Fibroblast of the conjunctiva (primary cell): Measurements from ENCODE around the gene SDCCAG8.
A peak's percentile ranks its signal among the peaks of the same experiment; 100 is the strongest.

Experiments
- DNase-seq: peaks from one replicate; pipeline ENCODE4 v3.0.0-alpha.2; 2010; ENCODE audit warnings: low read depth

The SDCCAG8 gene

GRCh38 chr1:243254233-243254926 is 1.5 kb upstream of the SDCCAG8 start:
- DNase-seq = peak; percentile 44

DNA sequence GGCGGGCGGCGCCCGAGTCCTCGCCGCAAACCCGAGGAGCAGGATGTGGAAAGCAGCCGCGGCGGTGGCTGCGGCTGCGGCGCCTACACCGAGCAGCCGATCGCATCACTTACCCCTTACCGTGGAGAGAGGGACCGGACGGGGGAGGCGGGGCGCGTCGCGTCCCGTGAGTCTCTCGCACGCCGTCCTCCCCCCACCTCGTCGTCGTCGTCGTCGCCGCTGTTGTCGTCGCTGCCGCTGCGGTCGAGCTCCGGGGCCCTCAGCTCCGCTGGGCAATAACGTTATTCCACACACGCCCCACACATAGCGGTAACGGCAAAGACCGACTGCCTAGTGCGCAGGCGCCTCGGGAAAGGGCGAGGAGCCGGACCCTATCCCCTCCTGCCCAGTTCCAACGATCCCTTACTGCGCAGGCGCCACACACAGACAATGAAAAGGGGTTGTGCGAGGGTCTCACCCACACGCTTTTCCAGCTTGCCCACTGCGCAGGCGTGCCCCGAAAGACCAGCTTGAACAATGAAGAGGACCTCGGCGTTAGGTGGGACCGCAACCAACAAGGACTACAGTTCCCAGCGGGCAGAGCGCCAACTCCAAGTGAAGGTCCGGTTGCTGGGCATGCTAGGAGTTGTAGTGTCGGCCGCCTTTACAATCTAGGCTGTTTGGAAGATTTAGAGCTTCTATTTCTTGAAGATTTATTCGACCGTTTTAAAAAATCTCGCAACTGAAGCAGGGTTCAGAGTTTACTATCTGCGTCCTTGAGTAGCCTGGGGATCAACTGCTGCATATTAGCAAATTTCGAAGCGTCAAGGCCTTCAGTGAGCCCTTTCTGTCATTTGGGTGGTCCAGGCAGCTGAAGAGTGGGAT is 682 bp upstream of the SDCCAG8 start, which contains the start of gene CEP170:
Gene CEP170, minus strand, starts transcription at position 355 of the 864 bp plus-strand sequence. CDS start 30,001 bp downstream, outside the sequence.
- DNase-seq = peak; percentile 97

DNA sequence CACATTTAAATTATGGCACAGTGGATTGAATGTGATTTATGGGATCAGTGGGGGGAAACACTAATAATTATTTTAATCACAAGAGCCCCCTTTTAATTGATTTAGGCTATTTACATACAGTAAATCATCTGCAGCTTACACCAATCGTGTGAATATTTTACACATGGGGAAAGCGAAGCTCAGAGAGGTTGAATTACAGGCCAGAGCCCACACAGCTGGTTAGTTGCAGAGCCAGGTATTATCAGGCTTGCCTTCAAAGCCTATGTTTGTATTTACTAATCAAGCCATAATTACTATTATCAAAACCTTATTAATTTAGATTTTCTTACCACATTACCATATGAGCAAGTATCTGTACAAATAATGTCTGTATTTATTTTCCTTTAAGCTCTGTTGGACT is 749 bp downstream of the SDCCAG8 start:
- DNase-seq = no peak

DNA sequence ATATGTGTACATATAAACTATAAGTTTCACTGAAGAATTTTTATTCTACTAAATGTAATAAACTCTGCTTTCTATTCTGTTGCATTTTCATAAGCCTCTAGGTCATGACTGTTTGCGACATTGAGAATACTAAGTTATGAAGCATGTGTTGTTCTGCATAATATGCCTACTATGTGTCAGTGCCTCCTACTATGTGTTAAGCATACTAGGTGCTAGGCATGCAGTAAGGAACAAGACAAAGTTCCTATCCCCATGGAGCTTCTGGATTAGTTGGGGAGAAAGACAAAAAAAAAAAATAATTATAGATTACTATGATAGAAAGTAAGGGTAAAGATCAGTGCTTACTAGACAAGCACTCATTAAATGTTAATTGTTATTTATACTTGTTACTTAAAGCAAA is 1.3 kb downstream of the SDCCAG8 start:
- no peak for DNase-seq

DNA sequence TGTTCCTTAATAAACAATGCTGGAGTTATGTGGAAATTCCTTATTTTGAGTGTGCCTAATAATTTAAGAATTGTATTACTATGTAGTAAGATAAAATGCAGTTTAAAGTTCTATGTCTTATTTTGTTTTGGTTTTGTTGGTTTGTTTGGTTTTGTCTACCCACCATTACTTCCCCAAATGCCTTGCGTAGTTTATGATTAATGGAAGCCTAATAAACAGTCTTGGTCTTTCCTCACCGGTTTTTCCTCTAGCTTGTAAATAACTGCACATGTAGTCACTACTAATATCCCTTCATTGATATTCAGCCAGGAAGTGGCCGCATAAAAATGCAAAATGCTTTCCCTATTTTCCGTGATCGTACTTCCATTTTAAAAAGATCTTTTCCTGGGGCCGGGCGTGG is 2.9 kb downstream of the SDCCAG8 start:
- no peak for DNase-seq

DNA sequence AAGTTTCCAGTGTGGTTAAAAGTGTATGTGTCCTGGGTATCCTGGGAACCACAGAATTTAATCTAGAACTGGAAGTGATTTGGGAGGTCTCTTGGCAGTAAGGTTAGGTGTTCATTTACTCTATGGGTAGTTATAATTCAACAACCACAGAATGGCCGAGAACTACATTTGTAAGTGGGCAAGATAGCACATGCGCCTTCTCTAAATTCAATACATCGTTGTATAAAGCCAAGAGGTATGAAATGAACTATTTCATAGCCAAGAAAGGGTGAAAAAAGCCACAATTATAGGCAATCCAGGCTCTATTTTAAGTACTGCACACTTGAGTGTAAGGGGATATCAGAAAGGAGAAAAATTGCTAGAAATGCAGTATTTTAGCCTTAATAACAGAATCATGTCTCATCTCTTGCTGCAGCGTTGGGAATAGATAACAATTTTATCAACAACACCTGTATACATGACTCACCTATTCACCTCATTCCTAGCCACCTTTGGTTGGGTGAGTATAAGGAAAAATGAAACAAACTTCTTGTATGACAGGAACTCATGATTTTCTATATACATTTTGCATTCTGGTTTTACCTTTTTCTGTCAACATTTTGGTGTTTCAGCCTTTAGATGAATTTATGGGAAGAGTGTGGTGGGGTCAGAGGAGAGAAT is 4.5 kb downstream of the SDCCAG8 start:
- DNase-seq = no peak

DNA sequence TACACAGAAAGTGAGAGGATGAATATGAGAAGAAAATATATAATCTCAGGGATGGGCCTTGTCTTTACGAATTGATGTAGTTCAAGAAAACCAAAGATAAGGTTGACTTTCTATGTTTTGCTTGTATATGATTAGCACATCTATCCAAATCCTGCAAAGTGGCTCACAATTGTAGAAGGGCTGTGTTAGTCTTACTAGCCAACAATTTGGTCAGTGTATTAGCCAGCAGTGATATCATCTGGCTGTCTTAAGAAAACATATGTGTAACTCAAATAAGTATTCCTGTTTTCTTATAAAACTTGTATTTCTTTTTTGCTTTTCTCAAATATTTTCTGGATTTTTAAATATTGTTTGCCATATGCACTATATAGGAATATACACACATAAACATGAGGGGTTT is 5.5 kb downstream of the SDCCAG8 start:
- no peak for DNase-seq

DNA sequence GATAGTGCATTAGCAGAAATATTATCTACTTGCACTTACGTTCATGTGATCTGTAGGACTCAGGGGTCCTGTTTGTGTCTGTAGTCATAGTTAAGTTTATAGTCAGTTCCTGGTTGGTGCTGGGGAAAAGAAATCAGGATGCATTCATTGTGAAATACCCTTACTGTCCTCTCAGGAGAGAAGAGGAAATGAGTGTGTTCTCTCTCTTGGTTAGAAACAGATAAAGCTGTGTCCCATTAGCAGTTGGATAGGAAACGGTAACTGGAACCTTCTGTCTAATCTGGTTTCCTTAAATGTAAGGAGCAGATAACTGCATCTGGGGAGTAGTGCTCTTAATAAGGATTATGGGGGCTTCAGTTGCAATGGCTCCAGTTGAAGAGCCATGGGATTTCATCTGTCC is 8.9 kb downstream of the SDCCAG8 start:
- DNase-seq = peak; percentile 69

GRCh38 chr1:243266231-243266630 is 10.4 kb downstream of the SDCCAG8 start:
- DNase-seq = no peak

DNA sequence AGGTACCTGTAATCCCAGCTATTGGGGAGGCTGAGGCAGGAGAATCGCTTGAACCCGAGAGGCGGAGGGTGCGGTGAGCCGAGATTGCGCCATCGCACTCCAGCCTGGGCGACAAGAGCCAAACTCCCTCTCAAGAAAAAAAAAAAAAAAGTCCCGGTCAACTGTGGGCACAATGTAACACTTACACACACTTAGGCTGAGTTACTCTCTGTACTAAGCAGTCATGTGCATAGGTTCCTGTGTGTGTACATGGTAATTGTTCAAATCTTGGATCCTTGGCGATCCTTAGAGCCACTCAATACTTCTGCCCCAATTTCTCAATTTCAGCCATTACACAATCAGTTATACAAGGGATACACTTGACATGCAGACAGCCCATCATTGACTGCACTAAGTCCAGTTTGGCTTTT is 11.6 kb downstream of the SDCCAG8 start:
- no peak for DNase-seq

DNA sequence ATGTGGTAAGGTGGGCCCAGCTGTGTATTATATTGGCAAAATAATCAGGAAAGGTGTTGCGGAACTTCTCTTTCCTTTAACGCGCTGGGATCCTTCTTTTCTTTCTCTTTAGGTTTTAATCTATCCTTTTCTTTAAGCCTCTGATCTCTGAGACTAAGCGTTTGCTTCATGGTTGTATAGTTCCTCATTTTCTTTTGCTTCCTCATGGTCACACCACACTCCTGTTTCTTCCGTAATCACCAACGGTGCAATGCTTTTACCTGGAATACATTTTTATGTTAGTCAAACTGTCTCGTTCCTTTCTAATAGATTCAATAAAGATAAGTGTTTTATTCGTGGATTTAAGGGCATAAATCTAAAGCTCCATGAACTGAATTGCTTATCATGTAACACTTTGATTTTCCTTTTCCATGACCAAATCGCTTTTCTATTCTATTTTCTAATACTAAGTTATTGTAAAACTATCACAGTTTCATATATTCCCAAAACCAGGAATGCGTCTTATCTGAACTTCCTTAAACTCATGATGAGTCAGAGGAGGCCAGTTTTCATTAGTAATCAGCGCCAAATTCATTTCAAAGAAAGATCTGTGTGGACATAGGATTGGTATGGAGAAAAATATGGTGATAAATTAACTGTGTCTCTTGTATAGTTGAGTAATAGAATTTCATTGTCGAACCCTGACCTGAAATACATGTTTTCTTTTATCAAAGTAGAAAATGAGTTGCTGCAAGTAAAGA is 12.2 kb downstream of the SDCCAG8 start:
- DNase-seq = no peak

DNA sequence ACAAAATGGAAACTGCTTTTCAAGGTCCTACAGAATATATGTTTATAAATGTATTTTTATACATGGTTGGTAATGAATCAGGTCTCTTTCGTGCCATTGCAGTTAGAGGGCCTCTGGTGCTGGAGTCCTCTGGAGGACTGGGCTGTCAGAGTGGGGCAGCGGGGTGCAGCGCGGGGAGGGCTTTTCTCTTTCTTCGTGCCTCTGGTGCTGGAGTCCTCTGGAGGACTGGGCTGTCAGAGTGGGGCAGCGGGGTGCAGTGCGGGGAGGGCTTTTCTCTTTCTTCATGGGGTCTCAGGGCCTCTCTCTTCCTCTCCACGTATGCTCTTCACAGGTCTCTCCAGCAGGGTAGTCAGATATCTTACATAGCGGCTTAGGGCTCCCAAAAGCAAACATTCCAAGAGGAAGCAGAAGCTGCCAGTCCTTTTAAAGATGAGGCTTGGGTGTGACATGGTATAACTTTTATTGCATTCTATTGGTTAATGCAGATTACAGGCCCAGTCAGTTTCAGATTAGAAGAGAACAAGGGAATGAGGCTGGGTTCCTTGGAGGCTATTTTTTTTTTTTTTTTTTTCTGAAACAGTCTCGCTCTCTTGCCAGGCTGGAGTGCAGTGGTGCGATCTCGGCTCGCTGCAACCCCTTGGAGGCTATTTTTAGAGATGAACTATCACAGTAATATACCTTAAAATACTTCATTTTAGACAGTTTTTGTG is 13.1 kb downstream of the SDCCAG8 start:
- no peak for DNase-seq

DNA sequence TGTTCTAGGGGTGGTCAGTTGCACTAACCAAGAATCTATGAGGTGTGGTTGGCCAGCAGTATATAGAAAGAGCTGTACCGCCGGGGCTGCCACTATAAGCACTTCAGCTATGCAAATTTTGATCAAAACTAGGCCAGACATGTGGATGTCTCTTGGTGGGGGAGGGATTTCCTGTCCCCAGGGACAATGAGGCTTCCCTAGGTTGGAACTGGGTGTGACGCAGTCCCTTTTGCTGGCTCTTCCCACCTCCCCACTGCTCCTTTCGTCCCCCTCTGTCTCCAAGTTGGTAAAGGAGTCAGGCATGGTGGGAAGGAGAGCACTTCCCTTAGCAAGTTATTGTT is 13.6 kb downstream of the SDCCAG8 start:
- DNase-seq = no peak

- no peak for DNase-seq
These were observed 14.4 kb downstream of the SDCCAG8 start for GRCh38 chr1:243270097-243270864.

DNA sequence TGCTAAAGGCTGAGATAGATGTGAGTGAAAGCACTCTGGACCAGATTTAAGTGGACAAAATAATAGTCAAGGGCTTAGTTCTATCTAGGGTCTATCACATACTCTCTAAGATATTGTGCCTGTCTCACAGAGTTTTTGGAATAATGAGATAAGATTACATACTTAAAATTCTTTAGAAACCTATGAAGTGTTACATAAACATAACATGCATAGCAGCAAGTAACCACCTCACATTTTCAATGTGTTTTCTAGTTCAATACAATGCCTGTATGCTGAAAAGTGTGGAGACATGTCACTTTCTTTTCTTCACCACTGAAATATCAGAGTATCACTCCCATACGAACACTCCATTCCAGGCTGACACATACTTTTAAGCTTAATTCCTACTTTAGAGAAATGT is 16.2 kb downstream of the SDCCAG8 start:
- no peak for DNase-seq

GRCh38 chr1:243272401-243272800 is 16.6 kb downstream of the SDCCAG8 start:
- DNase-seq = no peak

GRCh38 chr1:243273506-243273905 is 17.7 kb downstream of the SDCCAG8 start:
- DNase-seq = no peak

DNA sequence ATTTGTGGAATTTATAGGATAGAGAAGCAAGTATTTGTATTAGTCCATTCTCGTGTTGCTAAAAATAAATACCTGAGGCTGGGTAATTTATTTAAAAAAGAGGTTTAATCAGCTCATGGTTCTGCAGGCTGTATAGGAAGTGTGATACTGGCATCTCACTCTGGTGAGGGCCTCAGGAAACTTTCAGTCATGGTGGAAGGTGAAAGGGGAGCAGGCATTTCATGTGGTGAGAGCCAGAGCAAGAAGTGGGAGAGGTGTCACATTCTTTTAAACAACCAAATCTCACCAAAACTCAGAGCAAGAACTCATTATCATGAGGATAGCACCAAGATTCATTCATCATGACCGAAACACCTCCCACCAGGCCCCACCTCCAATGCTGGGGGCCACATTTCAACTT is 18.1 kb downstream of the SDCCAG8 start:
- no peak for DNase-seq

DNA sequence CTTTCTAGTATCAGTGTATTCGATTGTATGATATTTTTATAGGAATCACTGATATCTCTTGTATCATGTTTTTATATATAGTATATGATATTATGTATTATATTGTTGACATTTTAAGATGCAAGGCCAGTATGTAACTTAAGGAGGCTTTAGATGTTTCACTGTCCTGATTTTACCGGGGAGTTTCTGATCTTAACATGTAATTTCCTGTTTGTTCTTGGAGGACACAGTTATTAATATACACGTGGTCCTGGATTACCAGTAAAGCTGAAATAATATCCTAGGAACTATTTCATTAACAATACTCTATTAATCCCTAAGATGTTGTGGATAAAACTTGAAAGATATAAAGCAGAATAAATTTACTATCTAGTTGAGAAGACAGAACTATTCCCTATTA is 19.5 kb downstream of the SDCCAG8 start:
- DNase-seq = no peak

- no peak for DNase-seq
These were observed 24.8 kb downstream of the SDCCAG8 start for GRCh38 chr1:243280571-243281129.

GRCh38 chr1:243281672-243282071 is 25.8 kb downstream of the SDCCAG8 start:
- DNase-seq = no peak
